Choroid plexus epithelial cell (primary cell): ENCODE results near the gene PHLPP1.

Experiments
- DNase-seq: peaks from one replicate; pipeline ENCODE4 v3.0.0-alpha.2; 2010; ENCODE audit warnings: low read depth
- H3K4me3 ChIP-seq: 2 replicates; pipeline ENCODE4 v1.5.1; 2011; ENCODE audit warnings: low read depth, mild to moderate bottlenecking, control low read depth, low read length, moderate library complexity
- TF ChIP-seq, protein P1 (sequence below): conservative IDR thresholded peaks from 2 replicates; pipeline ENCODE4 v1.5.1; 2011; ENCODE audit warnings: low read depth, mild to moderate bottlenecking, control low read depth, inconsistent platforms, low read length, moderate library complexity

The PHLPP1 gene

DNA sequence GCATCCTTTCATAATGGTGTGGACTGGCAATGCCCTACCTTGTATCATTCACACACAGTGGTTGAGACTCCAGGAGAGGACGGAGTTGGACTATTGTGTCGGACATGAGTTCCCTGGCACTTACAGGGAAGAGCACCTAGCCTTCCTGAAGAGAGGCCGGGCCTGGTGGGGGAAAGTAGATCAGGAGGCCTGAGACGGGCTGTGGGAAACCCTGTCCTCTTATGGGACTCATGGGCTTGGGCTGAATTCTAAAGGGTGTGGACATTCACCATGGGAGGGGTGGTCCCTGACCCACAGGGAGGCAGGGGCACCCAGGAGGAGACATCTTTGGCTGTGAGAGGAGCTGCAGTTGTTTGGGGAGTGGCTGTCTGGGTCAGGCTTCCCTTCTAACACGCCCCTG is 286.5 kb downstream of the PHLPP1 start:
- no peak for DNase-seq
- no peak overlapping the region for H3K4me3 ChIP-seq
- TF ChIP-seq, protein P1, sequence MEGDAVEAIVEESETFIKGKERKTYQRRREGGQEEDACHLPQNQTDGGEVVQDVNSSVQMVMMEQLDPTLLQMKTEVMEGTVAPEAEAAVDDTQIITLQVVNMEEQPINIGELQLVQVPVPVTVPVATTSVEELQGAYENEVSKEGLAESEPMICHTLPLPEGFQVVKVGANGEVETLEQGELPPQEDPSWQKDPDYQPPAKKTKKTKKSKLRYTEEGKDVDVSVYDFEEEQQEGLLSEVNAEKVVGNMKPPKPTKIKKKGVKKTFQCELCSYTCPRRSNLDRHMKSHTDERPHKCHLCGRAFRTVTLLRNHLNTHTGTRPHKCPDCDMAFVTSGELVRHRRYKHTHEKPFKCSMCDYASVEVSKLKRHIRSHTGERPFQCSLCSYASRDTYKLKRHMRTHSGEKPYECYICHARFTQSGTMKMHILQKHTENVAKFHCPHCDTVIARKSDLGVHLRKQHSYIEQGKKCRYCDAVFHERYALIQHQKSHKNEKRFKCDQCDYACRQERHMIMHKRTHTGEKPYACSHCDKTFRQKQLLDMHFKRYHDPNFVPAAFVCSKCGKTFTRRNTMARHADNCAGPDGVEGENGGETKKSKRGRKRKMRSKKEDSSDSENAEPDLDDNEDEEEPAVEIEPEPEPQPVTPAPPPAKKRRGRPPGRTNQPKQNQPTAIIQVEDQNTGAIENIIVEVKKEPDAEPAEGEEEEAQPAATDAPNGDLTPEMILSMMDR = no peak

DNA sequence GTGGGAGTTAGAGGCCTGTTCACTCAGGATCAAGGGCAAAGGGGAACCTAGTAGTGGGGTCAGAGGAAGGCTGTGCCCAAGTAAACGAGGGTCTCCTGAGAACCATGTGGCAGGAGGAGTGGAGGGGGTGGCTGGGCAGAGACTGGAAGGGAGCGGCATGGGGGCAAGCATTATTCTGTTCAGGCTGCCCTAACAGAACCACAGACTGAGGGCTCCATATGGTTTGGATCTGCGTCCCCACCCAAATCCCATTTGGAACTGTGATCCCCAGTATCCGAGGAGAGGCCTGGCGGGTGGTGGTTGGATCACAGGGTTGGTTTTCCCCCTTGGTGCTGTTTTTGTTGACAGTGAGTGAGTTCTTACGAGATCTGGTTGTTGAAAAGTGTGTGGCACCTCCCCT is 287.0 kb downstream of the PHLPP1 start:
- no peak for DNase-seq
- H3K4me3 ChIP-seq = no peak overlapping the region
- TF ChIP-seq, protein P1 = no peak

DNA sequence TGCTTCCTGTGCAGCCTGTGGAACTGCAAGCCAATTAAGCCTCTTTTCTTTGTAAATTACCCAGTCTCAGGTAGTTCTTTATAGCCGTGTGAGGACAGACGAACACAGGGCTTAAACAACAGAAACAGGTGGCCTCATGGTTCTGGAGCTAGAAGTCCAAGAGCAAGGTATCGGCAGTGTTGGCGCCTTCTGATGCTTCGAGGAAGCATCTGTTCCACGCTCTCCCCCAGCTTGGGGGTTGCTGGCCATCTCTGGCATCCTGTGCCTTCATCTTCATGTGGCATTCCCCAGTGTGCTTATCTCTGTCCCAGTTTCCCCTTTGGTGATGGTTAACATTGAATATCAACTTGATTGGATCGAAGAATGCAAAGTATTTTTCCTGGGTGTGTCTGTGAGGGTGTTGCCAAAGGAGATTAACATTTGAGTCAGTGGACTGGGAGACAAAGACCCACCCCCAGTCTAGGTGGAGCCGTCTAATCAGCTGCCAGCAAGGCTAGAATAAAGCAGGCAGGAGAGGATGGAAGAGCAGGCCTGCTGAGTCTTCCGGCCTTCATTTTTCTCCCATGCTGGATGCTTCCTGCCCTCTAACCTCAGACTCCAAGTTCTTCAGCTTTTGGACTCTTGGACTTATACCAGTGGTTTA is 287.6 kb downstream of the PHLPP1 start:
- DNase-seq = no peak
- TF ChIP-seq, protein P1 = no peak
- no peak overlapping the region for H3K4me3 ChIP-seq

DNA sequence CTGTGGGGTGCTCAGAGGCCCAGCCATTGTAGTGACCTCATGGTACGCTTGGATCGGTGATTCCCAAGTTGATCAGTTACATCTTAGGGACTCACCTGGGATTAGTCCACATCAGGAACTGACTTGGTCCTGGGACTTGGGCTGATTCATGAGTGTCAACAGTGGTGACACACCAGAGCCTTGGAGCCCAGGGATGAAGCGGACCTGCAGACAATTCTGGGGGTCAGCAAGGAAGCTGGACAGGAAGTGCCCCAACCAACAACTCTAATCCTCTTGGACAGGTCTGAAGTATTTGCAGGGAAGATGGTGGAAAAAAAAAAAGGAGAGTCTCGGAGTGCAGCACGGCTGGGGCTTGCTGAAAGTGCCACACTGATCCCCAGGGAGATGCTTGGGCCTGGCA is 288.6 kb downstream of the PHLPP1 start:
- no peak overlapping the region for H3K4me3 ChIP-seq
- TF ChIP-seq, protein P1 = no peak
- DNase-seq = no peak

DNA sequence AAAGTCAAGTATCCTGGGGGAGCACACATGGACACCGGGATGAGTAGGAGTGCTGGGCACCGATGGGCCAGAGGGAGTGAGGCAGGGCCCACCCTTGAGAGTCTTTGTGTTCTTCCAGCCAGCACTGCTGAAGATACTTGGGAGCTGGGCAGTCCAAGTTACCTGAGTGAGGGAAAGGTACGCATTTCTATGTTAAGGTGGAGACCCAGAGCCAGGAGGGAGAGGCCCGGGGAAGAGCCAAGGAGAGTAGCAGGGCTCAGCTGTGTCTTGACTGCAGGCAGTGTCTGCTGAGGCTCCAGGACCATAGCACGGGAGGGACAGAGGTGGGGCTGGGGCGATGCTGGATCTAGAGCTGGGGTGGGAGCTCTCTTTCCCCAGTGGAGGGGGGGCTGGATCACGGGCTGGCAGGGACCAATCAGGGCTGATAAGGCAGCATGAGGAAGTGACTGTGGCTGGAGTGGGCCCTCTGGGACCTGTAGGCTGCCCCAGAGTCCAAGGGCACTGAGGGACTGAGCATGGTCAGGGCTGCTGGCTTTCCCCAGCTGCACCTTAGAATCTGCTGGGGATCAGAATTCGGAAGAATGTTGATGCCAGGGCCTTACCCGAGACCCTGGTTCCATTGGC is 289.2 kb downstream of the PHLPP1 start:
- DNase-seq = no peak
- TF ChIP-seq, protein P1 = no peak
- H3K4me3 ChIP-seq = no peak overlapping the region

DNA sequence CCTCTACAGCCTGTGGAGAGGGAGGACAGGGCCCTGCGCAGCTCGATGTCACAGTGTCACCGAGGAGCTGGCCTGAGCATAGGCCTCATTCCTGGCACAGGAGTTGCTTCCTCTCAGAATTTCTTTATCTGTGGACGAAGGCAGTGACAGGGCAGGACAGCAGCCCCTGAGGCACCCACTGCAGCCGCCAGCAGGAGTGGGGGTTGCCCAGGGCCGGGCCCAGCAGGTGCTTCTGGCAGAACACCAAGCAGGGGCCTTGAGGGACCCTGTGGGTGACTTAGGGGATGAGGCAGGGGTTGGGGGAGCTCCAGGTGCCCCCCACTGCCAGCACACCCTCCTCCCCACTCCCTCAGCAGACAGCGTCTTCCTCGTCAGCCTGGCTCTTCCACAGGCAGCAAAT is 290.0 kb downstream of the PHLPP1 start:
- H3K4me3 ChIP-seq = no peak overlapping the region
- TF ChIP-seq, protein P1 = no peak
- no peak for DNase-seq

DNA sequence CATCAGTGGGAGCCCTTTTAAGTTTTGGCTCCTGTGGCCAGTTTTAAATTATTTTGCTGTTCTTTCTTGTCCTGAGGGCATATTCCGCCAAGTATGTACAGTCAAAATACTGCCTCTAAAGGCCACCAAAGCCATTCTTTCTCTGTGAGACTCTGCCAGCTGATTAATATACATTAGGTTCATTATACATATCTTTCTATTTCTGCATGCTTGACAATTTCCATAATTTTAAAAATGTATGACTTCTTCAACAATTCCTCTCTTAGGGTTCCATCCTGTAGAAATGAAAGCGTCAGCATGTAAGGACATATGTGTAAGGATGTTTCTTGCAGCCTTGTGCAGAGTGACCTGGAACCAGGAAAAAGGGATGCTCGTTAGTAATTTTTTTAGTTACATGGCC is 291.9 kb downstream of the PHLPP1 start:
- TF ChIP-seq, protein P1 = no peak
- no peak for DNase-seq
- no peak overlapping the region for H3K4me3 ChIP-seq
